K562 (cell line): ENCODE results near the gene TTC23L. TPM values are rescaled to one million over a fixed set of nuclear protein-coding genes. Genes with fewer than 3 reads are reported as not detected.

Source experiments
- ATAC-seq: fragments of 200-7000 bp; cut with Tn5 transposase; 3 replicates; pipeline ENCODE4 v1.9.1; 2020; ENCODE audit warnings: moderate library complexity
- BruUV-seq: library from RNA; stranded (reverse); fragments of 400-500 nt; replicated peaks from 2 replicates; lab custom pipeline; 2021; lab: Mats Ljungman, UMichigan
- CTCF ChIA-PET: fragments of 300-600 bp; formaldehyde crosslinking; extraction: SDS; loops from one replicate; lab custom pipeline; 2021; ENCODE audit warnings: low intra/inter-chr PET ratio; lab: Yijun Ruan, JAX
- POLR2A ChIA-PET: fragments of 300-600, 350-650 bp; sonication (Branson Sonifier 250); formaldehyde crosslinking; extraction: SDS; loops from one replicate; lab custom pipeline; 2021; ENCODE audit warnings: antibody characterized with exemption, inconsistent platforms; lab: Yijun Ruan, JAX
- DNase-seq, 4 experiments: peaks; one replicate each; pipeline versions ENCODE4 v3.0.0 to v3.0.0-alpha.2; 2011 to 2018; ENCODE audit warnings: low spot score in 3 of 4, mixed read lengths in 3 of 4; ENCODE audit errors: extremely low read depth in 1 of 4
- FAIRE-seq: peaks from 2 replicates; lab custom pipeline; 2011; peaks lifted over from hg19 to GRCh38; lab: Jason Lieb, UNC
- H2AFZ ChIP-seq: 2 replicates; pipeline ENCODE4 v1.6.0; 2011; ENCODE audit warnings: low read depth, low read length, control low read depth, inconsistent platforms
- H3K27ac ChIP-seq: fragments of 200-600 bp; 3 replicates; pipeline ENCODE4 v1.8.0; 2011; ENCODE audit warnings: low read depth, mild to moderate bottlenecking, control low read depth, inconsistent platforms, low read length, moderate library complexity, mixed read lengths; ENCODE audit errors: extremely low read depth
- H3K27me3 ChIP-seq, 2 experiments: fragments of 300-600 bp in 1 of 2; 2 replicates in 1 of 2; 3 replicates in 1 of 2; pipeline versions ENCODE4 v1.6.0 to v1.8.0; 2011; ENCODE audit warnings: inconsistent platforms in 2 of 2, low read length in 2 of 2, mild to moderate bottlenecking in 1 of 2, mixed read lengths in 1 of 2, moderate library complexity in 1 of 2; ENCODE audit not compliant: control insufficient read depth in 2 of 2, insufficient read depth in 2 of 2
- H3K36me3 ChIP-seq: fragments of 300-600 bp; 3 replicates; pipeline ENCODE4 v1.8.0; 2011; ENCODE audit warnings: mild to moderate bottlenecking, low read length, inconsistent platforms; ENCODE audit not compliant: control insufficient read depth, insufficient read depth
- H3K4me1 ChIP-seq, 2 experiments: fragments of 200-600 bp in 1 of 2; replicated peaks in 1 of 2; 2 replicates in 1 of 2; 3 replicates in 1 of 2; pipeline versions ENCODE4 v1.5.1 to v1.8.0; 2011; ENCODE audit warnings: inconsistent platforms in 2 of 2, low read length in 2 of 2, mild to moderate bottlenecking in 1 of 2, mixed read lengths in 1 of 2, moderate library complexity in 1 of 2; ENCODE audit not compliant: control insufficient read depth in 2 of 2, insufficient read depth in 2 of 2
- H3K4me2 ChIP-seq: 2 replicates; pipeline ENCODE4 v1.6.1; 2011; ENCODE audit warnings: low read length, control low read depth, inconsistent platforms, mixed read lengths; ENCODE audit not compliant: insufficient read depth
- H3K4me3 ChIP-seq: fragments of 200-600 bp; sonication (generic), shearing (Covaris generic); 2 replicates; pipeline ENCODE4 v1.5.1; 2016; ENCODE audit warnings: control low read depth, inconsistent platforms
- H3K79me2 ChIP-seq: fragments of 200-600 bp; 3 replicates; pipeline ENCODE4 v1.8.0; 2011; ENCODE audit warnings: low read length, inconsistent platforms; ENCODE audit not compliant: control insufficient read depth, insufficient read depth
- H3K9ac ChIP-seq, 2 experiments: 2 replicates each; pipeline versions ENCODE4 v1.6.0 to v1.6.1; 2011; ENCODE audit warnings: low read depth in 2 of 2, low read length in 2 of 2, control low read depth in 1 of 2, inconsistent platforms in 1 of 2, mild to moderate bottlenecking in 1 of 2, mixed read lengths in 1 of 2; ENCODE audit not compliant: insufficient read depth in 1 of 2
- H3K9me1 ChIP-seq: one replicate; pipeline ENCODE4 v1.6.0; 2011; ENCODE audit warnings: inconsistent platforms, mild to moderate bottlenecking, low read length, moderate library complexity; ENCODE audit not compliant: control insufficient read depth, insufficient read depth
- H3K9me3 ChIP-seq: replicated peaks from 2 replicates; pipeline ENCODE4 v1.5.1; 2011; ENCODE audit warnings: low read depth, low read length, inconsistent platforms; ENCODE audit not compliant: control insufficient read depth, insufficient read depth
- H4K20me1 ChIP-seq: replicated peaks from 2 replicates; pipeline ENCODE4 v1.6.1; 2011; ENCODE audit warnings: low read length, inconsistent platforms, mixed read lengths; ENCODE audit not compliant: control insufficient read depth, insufficient read depth
- ARHGAP35 ChIP-seq: fragments of 450-650 bp; IDR thresholded peaks from 2 replicates; pipeline ENCODE4 v1.6.1; 2018; ENCODE audit not compliant: partially characterized antibody
- C11orf30 ChIP-seq: fragments of 450-650 bp; IDR thresholded peaks from 2 replicates; pipeline ENCODE4 v1.6.1; 2016; ENCODE audit warnings: low read depth, mild to moderate bottlenecking
- MAFF ChIP-seq: IDR thresholded peaks from 2 replicates; pipeline ENCODE4 v1.6.1; 2012; ENCODE audit warnings: low read length, improper control_type of control experiment
- MAFG ChIP-seq: fragments of 450-650 bp; conservative IDR thresholded peaks from 2 replicates; pipeline ENCODE4 v1.6.1; 2016; ENCODE audit warnings: missing genetic modification characterization, missing compliant biosample characterization
- MAFK ChIP-seq: IDR thresholded peaks from 2 replicates; pipeline ENCODE4 v1.6.1; 2011; ENCODE audit warnings: low read length, improper control_type of control experiment
- SMAD1 ChIP-seq: fragments of 150-350 bp; IDR thresholded peaks from 2 replicates; pipeline ENCODE4 v1.6.1; 2014; ENCODE audit warnings: low read length, low read depth; ENCODE audit not compliant: partially characterized antibody
- ZNF253 ChIP-seq: fragments of 250-450 bp; sonication (Bioruptor Pico); conservative IDR thresholded peaks from 2 replicates; pipeline ENCODE4 v1.6.1; 2021; ENCODE audit warnings: mild to moderate bottlenecking
- ZNF311 ChIP-seq: fragments of 250-450 bp; sonication (Bioruptor Pico); IDR thresholded peaks from 2 replicates; pipeline ENCODE4 v1.4.0; 2020; ENCODE audit warnings: mild to moderate bottlenecking, moderate library complexity
- ZNF316 ChIP-seq: fragments of 450-650 bp; IDR thresholded peaks from 2 replicates; pipeline ENCODE4 v1.6.1; 2016
- WGBS: fragments of 100-300 bp; shearing (Covaris generic); methylation state at CpG from one replicate; pipeline ENCODE4 v1.1.6; 2016; ENCODE audit warnings: low coverage, mixed read lengths; ENCODE audit not compliant: insufficient coverage; ENCODE audit errors: missing lambda C conversion rate; 5-methylcytosine and 5-hydroxymethylcytosine counted together
- in situ Hi-C: fragments of 300-500 bp; cut with MboI; formaldehyde crosslinking; loops from 4 replicates; pipeline ENCODE4 v1.15.0; 2018; ENCODE audit warnings: inconsistent platforms, mixed read lengths
- intact Hi-C: fragments of 100-400 bp; cut with micrococcal nuclease; formaldehyde crosslinking; loops from 2 replicates; pipeline ENCODE4 v1.14.2; 2022
- polyA plus RNA-seq, 8 experiments: library from polyadenylated mRNA; depleted of rRNA in 4 of 8; stranded (reverse) in 5 of 8; unstranded in 3 of 8; fragments of >200 nt; fragmentation: Nextera tagmentation in 2 of 8; fragmentation: Illumina TruSeq in 1 of 8; extraction: Ambion mirVana in 2 of 8; extraction: Trizol in 1 of 8; gene quantifications; 2 replicates each; pipeline versions ENCODE4 v1.2.1 to v1.2.3, GENCODE V29; 2011 to 2014; ENCODE audit warnings: inconsistent platforms in 1 of 8, missing spikeins in 1 of 8
- total RNA-seq, 7 experiments: library from RNA; depleted of rRNA in 6 of 7; stranded (reverse); fragments of >200 nt in 6 of 7; fragmentation: Illumina TruSeq in 2 of 7; extraction: Trizol in 2 of 7; gene quantifications; 2 replicates each; pipeline versions ENCODE4 v1.2.1 to v1.2.3, GENCODE V29; 2011 to 2021; ENCODE audit warnings: low replicate concordance in 1 of 7

TTC23L gene
- total and polyA plus RNA-seq, 9 of the 15 experiments (the other 6 are each of a cell fraction or from before 2014, with no cell fraction given): 0.03 to 0.32 (median 0.14) TPM; not detected in 2

DNA sequence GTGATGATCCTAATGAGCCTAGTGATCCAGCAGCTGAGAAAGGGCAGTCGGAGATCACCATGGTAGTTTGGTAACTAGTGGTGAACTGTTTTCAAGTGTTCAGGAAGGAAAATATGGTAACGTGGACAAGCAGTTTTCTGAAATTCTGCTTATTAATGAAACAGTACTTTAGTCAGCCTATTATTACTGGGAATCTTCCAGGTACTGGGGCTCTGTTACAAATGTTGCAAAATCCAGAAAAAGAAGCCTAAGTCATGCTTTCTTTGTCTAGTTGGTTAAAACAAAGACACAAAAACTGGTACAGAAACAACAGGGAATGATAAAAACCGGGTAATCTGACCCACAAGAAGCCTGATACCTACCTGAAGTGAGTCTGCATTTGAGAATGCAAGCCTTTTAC is 18.2 kb downstream of the TTC23L start (continued):
- TF ChIP-seq SMAD1: no peak
- TF ChIP-seq, all 486 proteins: peak for 0

DNA sequence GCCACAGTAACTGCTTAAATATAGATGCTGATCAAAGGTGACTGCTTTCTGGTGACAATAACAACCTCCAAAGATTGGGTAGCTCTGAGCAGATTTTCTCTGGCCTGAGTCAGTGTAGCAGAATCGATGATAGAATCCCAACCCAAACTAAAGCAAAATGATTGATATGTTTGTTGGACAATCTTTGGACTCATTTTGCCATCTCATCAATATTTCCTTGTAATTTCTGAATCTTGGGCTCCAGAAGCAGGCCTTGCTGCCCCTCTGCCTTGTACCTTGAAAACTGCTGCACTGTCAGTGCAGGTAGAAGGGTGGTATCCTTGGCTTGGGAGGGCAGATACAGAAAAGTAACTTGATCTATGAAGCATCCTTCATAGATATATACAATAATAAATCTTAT is 18.9 kb downstream of the TTC23L start:
- no peaks in the 10 kb centered on the region for H4K20me1 ChIP-seq
- ATAC-seq (no peak), DNase-seq (no peak), FAIRE-seq (no peak)
- H3K27ac ChIP-seq: no peak overlapping the region
- in situ Hi-C loops: no loop called here
- no peaks in the 10 kb centered on the region for H3K9me1 ChIP-seq
- CTCF ChIA-PET: no interaction called here
- H3K4me3 ChIP-seq: no peak overlapping the region
- no TSS peak for BruUV-seq
- WGBS: 19% methylated on average over 1 of the region's 1 CpG
- intact Hi-C loops: no loop called here
- H3K9me3 ChIP-seq: no peaks in the 10 kb centered on the region
- no peaks in the 10 kb centered on the region for H3K79me2 ChIP-seq
- no peak overlapping the region for H3K4me2 ChIP-seq
- no peaks in the 10 kb centered on the region for H3K36me3 ChIP-seq
- POLR2A ChIA-PET: no interaction called here
- H2AFZ ChIP-seq: no peak overlapping the region
- TF ChIP-seq MAFF: peak; percentile 54
- no peak for TF ChIP-seq ZNF311 (CRISPR knock-in tag)
- no peak for TF ChIP-seq ARHGAP35
- TF ChIP-seq C11orf30: peak; percentile 76; the same call in 1 of the 2 replicates
- no peak for TF ChIP-seq ZNF253
- peak; percentile 43 for TF ChIP-seq MAFK
- peak; percentile 63 for TF ChIP-seq MAFG (tag)
- TF ChIP-seq ZNF316: peak; percentile 82
- H3K9ac ChIP-seq: no peak overlapping the region
- no peaks in the 10 kb centered on the region; a peak in 1 of 5 replicates for H3K4me1 ChIP-seq
- no peaks in the 10 kb centered on the region for H3K27me3 ChIP-seq
